Measurements from ENCODE around the gene PPP1R1C. TPM values are rescaled to one million over a fixed set of nuclear protein-coding genes. Genes with fewer than 3 reads are reported as not detected.

PPP1R1C gene
- polyA plus RNA-seq, 3 donors, result 1.8 to 2.6 (median 2.0) TPM

GRCh38 chr2:182098648-182099047, 113.0 kb downstream of the PPP1R1C start:
- DNase-seq (ENCODE audit: low read depth in 3 of 3, low spot score in 2 of 3), result no peak

- DNase-seq (ENCODE audit: low read depth in 3 of 3, low spot score in 2 of 3), result no peak
Measured at GRCh38 chr2:182101263-182101662, 115.6 kb downstream of the PPP1R1C start.

- DNase-seq (ENCODE audit: low read depth in 3 of 3, low spot score in 2 of 3), result no peak
Measured at GRCh38 chr2:182103526-182103925, 117.9 kb downstream of the PPP1R1C start.

GRCh38 chr2:182110347-182110746, 124.7 kb downstream of the PPP1R1C start:
- no peak for DNase-seq (ENCODE audit: low read depth in 3 of 3, low spot score in 2 of 3)

GRCh38 chr2:182113334-182113733, 127.7 kb downstream of the PPP1R1C start:
- DNase-seq (ENCODE audit: low read depth in 3 of 3, low spot score in 2 of 3), result no peak

GRCh38 chr2:182115258-182115657, 129.6 kb downstream of the PPP1R1C start:
- DNase-seq (ENCODE audit: low read depth in 3 of 3, low spot score in 2 of 3), result no peak

GRCh38 chr2:182116774-182117173, 131.1 kb downstream of the PPP1R1C start:
- DNase-seq (ENCODE audit: low read depth in 3 of 3, low spot score in 2 of 3), result no peak

GRCh38 chr2:182117196-182117595, 131.5 kb downstream of the PPP1R1C start:
- DNase-seq (ENCODE audit: low read depth in 3 of 3, low spot score in 2 of 3), result no peak

- no peak for DNase-seq (ENCODE audit: low read depth in 3 of 3, low spot score in 2 of 3)
Measured at GRCh38 chr2:182128821-182129707, 143.4 kb downstream of the PPP1R1C start.

GRCh38 chr2:182132605-182133004, 147.0 kb downstream of the PPP1R1C start:
- DNase-seq (ENCODE audit: low read depth in 3 of 3, low spot score in 2 of 3), result no peak

GRCh38 chr2:182133195-182133891, 147.7 kb downstream of the PPP1R1C start:
- no peak for DNase-seq (ENCODE audit: low read depth in 3 of 3, low spot score in 2 of 3)

- DNase-seq (ENCODE audit: low read depth in 3 of 3, low spot score in 2 of 3), result no peak
Measured at GRCh38 chr2:182134201-182134600, 148.5 kb downstream of the PPP1R1C start.

GRCh38 chr2:182142062-182142461, 156.4 kb downstream of the PPP1R1C start:
- no peak for DNase-seq (ENCODE audit: low read depth in 3 of 3, low spot score in 2 of 3)

GRCh38 chr2:182144041-182144775, 158.6 kb downstream of the PPP1R1C start:
- DNase-seq (ENCODE audit: low read depth in 3 of 3, low spot score in 2 of 3), result no peak

GRCh38 chr2:182144776-182145165, 159.1 kb downstream of the PPP1R1C start:
- no peak for DNase-seq (ENCODE audit: low read depth in 3 of 3, low spot score in 2 of 3)

GRCh38 chr2:182148344-182148743, 162.7 kb downstream of the PPP1R1C start:
- DNase-seq (ENCODE audit: low read depth in 3 of 3, low spot score in 2 of 3), result no peak

- DNase-seq (ENCODE audit: low read depth in 3 of 3, low spot score in 2 of 3), result no peak
Measured at GRCh38 chr2:182163878-182164277, 178.2 kb downstream of the PPP1R1C start.

- DNase-seq (ENCODE audit: low read depth in 3 of 3, low spot score in 2 of 3), result no peak
Measured at GRCh38 chr2:182164686-182165085, 179.0 kb downstream of the PPP1R1C start.

- DNase-seq (ENCODE audit: low read depth in 3 of 3, low spot score in 2 of 3), result no peak
Measured at GRCh38 chr2:182165202-182165601, 179.5 kb downstream of the PPP1R1C start.

GRCh38 chr2:182166406-182166805, 180.8 kb downstream of the PPP1R1C start:
- DNase-seq (ENCODE audit: low read depth in 3 of 3, low spot score in 2 of 3), result no peak

GRCh38 chr2:182166841-182167240, 181.2 kb downstream of the PPP1R1C start:
- peak in 1 of 3 donors; percentile 33 for DNase-seq (ENCODE audit: low read depth in 3 of 3, low spot score in 2 of 3)

Data from right renal cortex interstitium (tissue), 3 donors.